Uterus (tissue), 4 donors: ENCODE results near the gene SIRT3. TPM values are rescaled to one million over a fixed set of nuclear protein-coding genes. Genes with fewer than 3 reads are reported as not detected.

Source experiments
- DNase-seq, 2 donors: peaks; one replicate each; pipeline ENCODE4 v3.0.0-alpha.2; 2019 to 2020
- H3K27ac ChIP-seq, 2 donors: fragments of 200-600 bp; sonication (generic); 1 replicate in 1 of 2; 2 replicates in 1 of 2; pipeline ENCODE4 v1.5.1; 2016 to 2018
- H3K27me3 ChIP-seq, 2 donors: fragments of 200-600 bp; sonication (generic); one replicate each; pipeline ENCODE4 v1.5.1; 2018 to 2019; ENCODE audit warnings: control low read depth in 1 of 2
- H3K36me3 ChIP-seq, 2 donors: fragments of 200-600 bp; sonication (generic); one replicate each; pipeline ENCODE4 v1.5.1; 2019; ENCODE audit warnings: control low read depth in 1 of 2
- H3K4me1 ChIP-seq, 2 donors: fragments of 200-600 bp; sonication (generic); one replicate each; pipeline ENCODE4 v1.5.1; 2018 to 2019; ENCODE audit warnings: control low read depth in 1 of 2
- H3K4me3 ChIP-seq, 2 donors: fragments of 200-600 bp; sonication (generic); 1 replicate in 1 of 2; 2 replicates in 1 of 2; pipeline ENCODE4 v1.5.1; 2018 to 2019; ENCODE audit warnings: mild to moderate bottlenecking in 1 of 2
- H3K9me3 ChIP-seq, 2 donors: fragments of 200-600 bp; sonication (generic); one replicate each; pipeline ENCODE4 v1.5.1; 2019; ENCODE audit warnings: control low read depth in 1 of 2
- CTCF ChIP-seq, 4 experiments: fragments of 200-600 bp in 2 of 4; fragments of 450-650 bp in 2 of 4; sonication (generic) in 2 of 4; IDR thresholded peaks; one replicate each; pipeline ENCODE4 v1.5.1; 2016 to 2019; ENCODE audit warnings: antibody characterized with exemption in 4 of 4, mild to moderate bottlenecking in 2 of 4, moderate library complexity in 1 of 4
- POLR2A ChIP-seq, 2 donors: fragments of 450-650 bp; IDR thresholded peaks; one replicate each; pipeline ENCODE4 v1.6.1; 2016; ENCODE audit warnings: antibody characterized with exemption in 2 of 2, mild to moderate bottlenecking in 1 of 2, moderate library complexity in 1 of 2
- intact Hi-C: fragments of 100-400 bp; cut with DNase I; formaldehyde crosslinking; loops from one replicate; pipeline ENCODE4 v1.15.1; 2023; ENCODE audit warnings: low total_unique reads
- total RNA-seq, 4 donors: library from RNA; depleted of rRNA in 3 of 4; stranded (reverse); fragments of >200 nt in 3 of 4; gene quantifications; one replicate each; pipeline versions ENCODE4 v1.1.0 to v1.2.4, GENCODE V29; 2014 to 2023
- donor health status: DM: yes; HTN: yes; CAD: no.

SIRT3 gene
- total RNA-seq, 4 donors from 2014 or later: 1.5 to 25.9 (median 9.8) TPM

GRCh38 chr11:276219-276618 is 40.1 kb upstream of the SIRT3 start:
- Histone ChIP-seq H3K9me3 (peaks cover 0 to 5% of the 10 kb centered on the region in 2 donors), H3K4me3 (no peak overlapping the region), H3K4me1 (peaks cover 0 to 7% of the 10 kb centered on the region in 2 donors), H3K27me3 (peaks cover 15 to 24% of the 10 kb centered on the region in 2 donors), H3K27ac (no peak overlapping the region), H3K36me3 (no peaks in the 10 kb centered on the region)
- TF ChIP-seq CTCF (IDR thresholded peaks at IDR 0.05) (no peak), POLR2A (IDR thresholded peaks at IDR 0.05) (no peak)
- intact Hi-C loops: no loop called here
- DNase-seq: no peak

GRCh38 chr11:272931-273198 is 36.7 kb upstream of the SIRT3 start:
- peaks cover 0 to 5% of the 10 kb centered on the region in 2 donors for H3K9me3 ChIP-seq
- no peaks in the 10 kb centered on the region for H3K4me1 ChIP-seq
- DNase-seq: no peak
- no peak for TF ChIP-seq CTCF (IDR thresholded peaks at IDR 0.05)
- intact Hi-C loops: no loop called here
- no peak overlapping the region for H3K27ac ChIP-seq
- no peaks in the 10 kb centered on the region for H3K27me3 ChIP-seq
- no peaks in the 10 kb centered on the region for H3K36me3 ChIP-seq
- no peak overlapping the region for H3K4me3 ChIP-seq

GRCh38 chr11:272195-272930 is 36.2 kb upstream of the SIRT3 start:
- H3K4me3 ChIP-seq: no peak overlapping the region
- no peak overlapping the region for H3K27ac ChIP-seq
- TF ChIP-seq CTCF (IDR thresholded peaks at IDR 0.05) (no peak), POLR2A (IDR thresholded peaks at IDR 0.05) (no peak)
- no peaks in the 10 kb centered on the region for H3K36me3 ChIP-seq
- no peaks in the 10 kb centered on the region for H3K27me3 ChIP-seq
- no peak for DNase-seq
- H3K9me3 ChIP-seq: peaks cover 0 to 5% of the 10 kb centered on the region in 2 donors
- intact Hi-C loops: no loop called here
- H3K4me1 ChIP-seq: no peaks in the 10 kb centered on the region

- TF ChIP-seq POLR2A (IDR thresholded peaks at IDR 0.05): no peak
- no peak for TF ChIP-seq CTCF (IDR thresholded peaks at IDR 0.05)
- Histone ChIP-seq H3K4me3 (no peak overlapping the region), H3K27me3 (no peaks in the 10 kb centered on the region), H3K27ac (no peak overlapping the region), H3K36me3 (no peaks in the 10 kb centered on the region), H3K4me1 (no peaks in the 10 kb centered on the region), H3K9me3 (peaks cover 0 to 5% of the 10 kb centered on the region in 2 donors)
- DNase-seq: no peak
- intact Hi-C loops: no loop called here
Observed at GRCh38 chr11:271319-271715, 35.2 kb upstream of the SIRT3 start.

GRCh38 chr11:270451-271318 is 34.5 kb upstream of the SIRT3 start:
- intact Hi-C loops: no loop called here
- H3K27ac ChIP-seq: no peak overlapping the region

More at GRCh38 chr11:270451-271318, 34.5 kb upstream of the SIRT3 start:
- H3K4me3 ChIP-seq: no peak overlapping the region
- no peak for DNase-seq
- TF ChIP-seq POLR2A (IDR thresholded peaks at IDR 0.05) (no peak), CTCF (IDR thresholded peaks at IDR 0.05) (no peak)
- no peaks in the 10 kb centered on the region for H3K27me3 ChIP-seq
- H3K36me3 ChIP-seq: no peaks in the 10 kb centered on the region
- H3K4me1 ChIP-seq: no peaks in the 10 kb centered on the region
- H3K9me3 ChIP-seq: peaks cover 0 to 5% of the 10 kb centered on the region in 2 donors
